ENCODE measurements around the gene MAZ. TPM values are rescaled to one million over a fixed set of nuclear protein-coding genes. Genes with fewer than 3 reads are reported as not detected.

The MAZ gene
- total RNA-seq, 1 donor from 2014 or later: 141 TPM

GRCh38 chr16:29839822-29840221 is 33.5 kb downstream of the MAZ start:
- H3K9ac ChIP-seq (ENCODE audit: low read depth in 1 of 3, low read length in 3 of 3): no peak overlapping the region
- H3K36me3 ChIP-seq (ENCODE audit: control insufficient read depth in 3 of 3, insufficient read depth in 3 of 3, low read length in 3 of 3): peaks cover 49 to 66% (median 55%) of the 10 kb centered on the region in 3 donors
- no peak overlapping the region for H3K4me3 ChIP-seq (ENCODE audit: low read length in 3 of 3)
- H3K27ac ChIP-seq (ENCODE audit: low read depth, low read length): no peak overlapping the region
- no peaks in the 10 kb centered on the region for H3K9me3 ChIP-seq (ENCODE audit: control insufficient read depth in 3 of 3, low read length in 3 of 3)
- no peaks in the 10 kb centered on the region for H3K27me3 ChIP-seq (ENCODE audit: control insufficient read depth in 3 of 3, insufficient read depth in 3 of 3, low read length in 3 of 3)
- H3K4me1 ChIP-seq (ENCODE audit: control insufficient read depth in 3 of 3, insufficient read depth in 3 of 3, low read length in 3 of 3): no peaks in the 10 kb centered on the region

GRCh38 chr16:29840240-29840639 is 33.9 kb downstream of the MAZ start:
- no peak overlapping the region for H3K27ac ChIP-seq (ENCODE audit: low read depth, low read length)
- no peaks in the 10 kb centered on the region for H3K4me1 ChIP-seq (ENCODE audit: control insufficient read depth in 3 of 3, insufficient read depth in 3 of 3, low read length in 3 of 3)
- no peaks in the 10 kb centered on the region for H3K9me3 ChIP-seq (ENCODE audit: control insufficient read depth in 3 of 3, low read length in 3 of 3)
- H3K27me3 ChIP-seq (ENCODE audit: control insufficient read depth in 3 of 3, insufficient read depth in 3 of 3, low read length in 3 of 3): no peaks in the 10 kb centered on the region
- no peak overlapping the region for H3K4me3 ChIP-seq (ENCODE audit: low read length in 3 of 3)
- no peak overlapping the region for H3K9ac ChIP-seq (ENCODE audit: low read depth in 1 of 3, low read length in 3 of 3)
- peaks cover 47 to 65% (median 55%) of the 10 kb centered on the region in 3 donors for H3K36me3 ChIP-seq (ENCODE audit: control insufficient read depth in 3 of 3, insufficient read depth in 3 of 3, low read length in 3 of 3)

GRCh38 chr16:29841631-29842030 is 35.3 kb downstream of the MAZ start:
- Histone ChIP-seq H3K36me3 (ENCODE audit: control insufficient read depth in 3 of 3, insufficient read depth in 3 of 3, low read length in 3 of 3) (peaks cover 48 to 67% (median 67%) of the 10 kb centered on the region in 3 donors), H3K9ac (ENCODE audit: low read depth in 1 of 3, low read length in 3 of 3) (no peak overlapping the region), H3K27me3 (ENCODE audit: control insufficient read depth in 3 of 3, insufficient read depth in 3 of 3, low read length in 3 of 3) (no peaks in the 10 kb centered on the region), H3K27ac (ENCODE audit: low read depth, low read length) (no peak overlapping the region), H3K4me1 (ENCODE audit: control insufficient read depth in 3 of 3, insufficient read depth in 3 of 3, low read length in 3 of 3) (no peaks in the 10 kb centered on the region), H3K9me3 (ENCODE audit: control insufficient read depth in 3 of 3, low read length in 3 of 3) (no peaks in the 10 kb centered on the region), H3K4me3 (ENCODE audit: low read length in 3 of 3) (no peak overlapping the region)

- no peak overlapping the region for H3K4me3 ChIP-seq (ENCODE audit: low read length in 3 of 3)
- H3K27me3 ChIP-seq (ENCODE audit: control insufficient read depth in 3 of 3, insufficient read depth in 3 of 3, low read length in 3 of 3): no peaks in the 10 kb centered on the region
- H3K4me1 ChIP-seq (ENCODE audit: control insufficient read depth in 3 of 3, insufficient read depth in 3 of 3, low read length in 3 of 3): no peaks in the 10 kb centered on the region
- H3K36me3 ChIP-seq (ENCODE audit: control insufficient read depth in 3 of 3, insufficient read depth in 3 of 3, low read length in 3 of 3): peaks cover 48 to 67% (median 64%) of the 10 kb centered on the region in 3 donors
- no peak overlapping the region for H3K9ac ChIP-seq (ENCODE audit: low read depth in 1 of 3, low read length in 3 of 3)
- H3K27ac ChIP-seq (ENCODE audit: low read depth, low read length): no peak overlapping the region
- H3K9me3 ChIP-seq (ENCODE audit: control insufficient read depth in 3 of 3, low read length in 3 of 3): no peaks in the 10 kb centered on the region
Measured at GRCh38 chr16:29842732-29843346, 36.5 kb downstream of the MAZ start.

- Histone ChIP-seq H3K4me1 (ENCODE audit: control insufficient read depth in 3 of 3, insufficient read depth in 3 of 3, low read length in 3 of 3) (no peaks in the 10 kb centered on the region), H3K9me3 (ENCODE audit: control insufficient read depth in 3 of 3, low read length in 3 of 3) (no peaks in the 10 kb centered on the region), H3K36me3 (ENCODE audit: control insufficient read depth in 3 of 3, insufficient read depth in 3 of 3, low read length in 3 of 3) (peaks cover 46 to 62% (median 61%) of the 10 kb centered on the region in 3 donors), H3K27ac (ENCODE audit: low read depth, low read length) (no peak overlapping the region), H3K27me3 (ENCODE audit: control insufficient read depth in 3 of 3, insufficient read depth in 3 of 3, low read length in 3 of 3) (no peaks in the 10 kb centered on the region), H3K9ac (ENCODE audit: low read depth in 1 of 3, low read length in 3 of 3) (no peak overlapping the region), H3K4me3 (ENCODE audit: low read length in 3 of 3) (no peak overlapping the region)
Measured at GRCh38 chr16:29843931-29844330, 37.6 kb downstream of the MAZ start.

- H3K27ac ChIP-seq (ENCODE audit: low read depth, low read length): no peak overlapping the region
- no peaks in the 10 kb centered on the region for H3K9me3 ChIP-seq (ENCODE audit: control insufficient read depth in 3 of 3, low read length in 3 of 3)
- no peaks in the 10 kb centered on the region for H3K4me1 ChIP-seq (ENCODE audit: control insufficient read depth in 3 of 3, insufficient read depth in 3 of 3, low read length in 3 of 3)
- H3K4me3 ChIP-seq (ENCODE audit: low read length in 3 of 3): no peak overlapping the region
- peaks cover 44 to 62% (median 58%) of the 10 kb centered on the region in 3 donors for H3K36me3 ChIP-seq (ENCODE audit: control insufficient read depth in 3 of 3, insufficient read depth in 3 of 3, low read length in 3 of 3)
- H3K9ac ChIP-seq (ENCODE audit: low read depth in 1 of 3, low read length in 3 of 3): no peak overlapping the region
- H3K27me3 ChIP-seq (ENCODE audit: control insufficient read depth in 3 of 3, insufficient read depth in 3 of 3, low read length in 3 of 3): no peaks in the 10 kb centered on the region
Measured at GRCh38 chr16:29844575-29845331, 38.4 kb downstream of the MAZ start.

- Histone ChIP-seq H3K9me3 (ENCODE audit: control insufficient read depth in 3 of 3, low read length in 3 of 3) (no peaks in the 10 kb centered on the region), H3K9ac (ENCODE audit: low read depth in 1 of 3, low read length in 3 of 3) (no peak overlapping the region), H3K4me1 (ENCODE audit: control insufficient read depth in 3 of 3, insufficient read depth in 3 of 3, low read length in 3 of 3) (no peaks in the 10 kb centered on the region), H3K27ac (ENCODE audit: low read depth, low read length) (no peak overlapping the region), H3K27me3 (ENCODE audit: control insufficient read depth in 3 of 3, insufficient read depth in 3 of 3, low read length in 3 of 3) (no peaks in the 10 kb centered on the region), H3K36me3 (ENCODE audit: control insufficient read depth in 3 of 3, insufficient read depth in 3 of 3, low read length in 3 of 3) (peaks cover 39 to 54% (median 49%) of the 10 kb centered on the region in 3 donors), H3K4me3 (ENCODE audit: low read length in 3 of 3) (no peak overlapping the region)
Measured at GRCh38 chr16:29845656-29846055, 39.3 kb downstream of the MAZ start.

- Histone ChIP-seq H3K27ac (ENCODE audit: low read depth, low read length) (no peak overlapping the region), H3K4me3 (ENCODE audit: low read length in 3 of 3) (no peak overlapping the region), H3K27me3 (ENCODE audit: control insufficient read depth in 3 of 3, insufficient read depth in 3 of 3, low read length in 3 of 3) (no peaks in the 10 kb centered on the region), H3K9ac (ENCODE audit: low read depth in 1 of 3, low read length in 3 of 3) (peak overlapping the region in 1 of 3 donors; percentile 16), H3K9me3 (ENCODE audit: control insufficient read depth in 3 of 3, low read length in 3 of 3) (no peaks in the 10 kb centered on the region), H3K4me1 (ENCODE audit: control insufficient read depth in 3 of 3, insufficient read depth in 3 of 3, low read length in 3 of 3) (no peaks in the 10 kb centered on the region), H3K36me3 (ENCODE audit: control insufficient read depth in 3 of 3, insufficient read depth in 3 of 3, low read length in 3 of 3) (peaks cover 22 to 31% (median 30%) of the 10 kb centered on the region in 3 donors)
Measured at GRCh38 chr16:29848420-29849297, 42.3 kb downstream of the MAZ start.

GRCh38 chr16:29849505-29849904 is 43.2 kb downstream of the MAZ start:
- Histone ChIP-seq H3K4me1 (ENCODE audit: control insufficient read depth in 3 of 3, insufficient read depth in 3 of 3, low read length in 3 of 3) (no peaks in the 10 kb centered on the region), H3K4me3 (ENCODE audit: low read length in 3 of 3) (no peak overlapping the region), H3K9ac (ENCODE audit: low read depth in 1 of 3, low read length in 3 of 3) (no peak overlapping the region), H3K27me3 (ENCODE audit: control insufficient read depth in 3 of 3, insufficient read depth in 3 of 3, low read length in 3 of 3) (no peaks in the 10 kb centered on the region), H3K27ac (ENCODE audit: low read depth, low read length) (no peak overlapping the region), H3K36me3 (ENCODE audit: control insufficient read depth in 3 of 3, insufficient read depth in 3 of 3, low read length in 3 of 3) (peaks cover 18 to 29% (median 24%) of the 10 kb centered on the region in 3 donors), H3K9me3 (ENCODE audit: control insufficient read depth in 3 of 3, low read length in 3 of 3) (no peaks in the 10 kb centered on the region)
